Peyer's patch (tissue), 4 donors: Measurements from ENCODE around the gene CLMP. TPM values are rescaled to one million over a fixed set of nuclear protein-coding genes. Genes with fewer than 3 reads are reported as not detected.
A peak's percentile ranks its signal among the peaks of the same experiment; 100 is the strongest.

ENCODE experiments used
- DNase-seq, 3 donors: peaks; one replicate each; pipeline ENCODE4 v3.0.0-alpha.2; 2017 to 2019
- H3K27ac ChIP-seq, 4 donors: fragments of 200-600 bp; sonication (generic); one replicate each; pipeline ENCODE4 v1.5.1; 2016 to 2019
- H3K27me3 ChIP-seq, 2 donors: fragments of 200-600 bp; sonication (generic); one replicate each; pipeline ENCODE4 v1.5.1; 2019
- H3K36me3 ChIP-seq, 3 donors: fragments of 200-600 bp; sonication (generic); one replicate each; pipeline ENCODE4 v1.5.1; 2016 to 2019
- H3K4me1 ChIP-seq, 4 donors: fragments of 200-600 bp; sonication (generic); one replicate each; pipeline ENCODE4 v1.5.1; 2016 to 2019
- H3K4me3 ChIP-seq, 4 donors: fragments of 200-600 bp; sonication (generic); 1 replicate in 3 of 4; 2 replicates in 1 of 4; pipeline ENCODE4 v1.5.1; 2016 to 2019; ENCODE audit warnings: mild to moderate bottlenecking in 1 of 4
- H3K9me3 ChIP-seq, 4 donors: fragments of 200-600 bp; sonication (generic); one replicate each; pipeline ENCODE4 v1.5.1; 2016 to 2019; ENCODE audit warnings: mild to moderate bottlenecking in 1 of 4
- CTCF ChIP-seq, 6 experiments: fragments of 450-650 bp in 4 of 6; fragments of 200-600 bp in 2 of 6; sonication (generic) in 1 of 6; IDR thresholded peaks; one replicate each; pipeline ENCODE4 v1.5.1; 2017 to 2019; ENCODE audit warnings: antibody characterized with exemption in 6 of 6, mild to moderate bottlenecking in 3 of 6, moderate library complexity in 1 of 6
- POLR2A ChIP-seq, 2 donors: fragments of 450-650 bp; IDR thresholded peaks; one replicate each; pipeline ENCODE4 v1.5.1; 2017; ENCODE audit warnings: antibody characterized with exemption in 2 of 2, mild to moderate bottlenecking in 2 of 2, moderate library complexity in 2 of 2
- total RNA-seq, 4 donors: library from RNA; depleted of rRNA; stranded (reverse); fragments of >200 nt; gene quantifications; one replicate each; pipeline ENCODE4 v1.1.0, GENCODE V29; 2016

Gene CLMP
- total RNA-seq, 4 donors from 2014 or later = 8.4 to 48.7 (median 13.2) TPM

GRCh38 chr11:123178186-123178585 is 16.9 kb downstream of the CLMP start:
- DNase-seq = no peak
- H3K27me3 ChIP-seq = no peaks in the 10 kb centered on the region
- H3K4me1 ChIP-seq = no peaks in the 10 kb centered on the region
- no peak overlapping the region for H3K4me3 ChIP-seq
- H3K27ac ChIP-seq = no peak overlapping the region
- no peaks in the 10 kb centered on the region for H3K36me3 ChIP-seq
- no peaks in the 10 kb centered on the region for H3K9me3 ChIP-seq
- no peak for TF ChIP-seq CTCF (IDR thresholded peaks at IDR 0.05)
- no peak for TF ChIP-seq POLR2A (IDR thresholded peaks at IDR 0.05)

GRCh38 chr11:123176785-123177184 is 18.3 kb downstream of the CLMP start:
- H3K27ac ChIP-seq = peak overlapping the region in 1 of 4 donors; percentile 19

GRCh38 chr11:123174196-123175183 is 20.6 kb downstream of the CLMP start:
- DNase-seq = peak in 1 of 3 donors; percentile 75

More at GRCh38 chr11:123176785-123177184, 18.3 kb downstream of the CLMP start:
- Histone ChIP-seq H3K27me3 (no peaks in the 10 kb centered on the region), H3K4me1 (no peaks in the 10 kb centered on the region), H3K36me3 (no peaks in the 10 kb centered on the region), H3K9me3 (no peaks in the 10 kb centered on the region), H3K4me3 (no peak overlapping the region)
- no peak for DNase-seq
- no peak for TF ChIP-seq CTCF (IDR thresholded peaks at IDR 0.05)
- TF ChIP-seq POLR2A (IDR thresholded peaks at IDR 0.05) = no peak

GRCh38 chr11:123173856-123174186 is 21.2 kb downstream of the CLMP start:
- H3K27me3 ChIP-seq = no peaks in the 10 kb centered on the region
- no peak for DNase-seq
- peak overlapping the region in 2 of 4 donors; percentile 4 to 75 for H3K27ac ChIP-seq
- H3K4me1 ChIP-seq = no peaks in the 10 kb centered on the region
- H3K36me3 ChIP-seq = no peaks in the 10 kb centered on the region
- no peak for TF ChIP-seq POLR2A (IDR thresholded peaks at IDR 0.05)
- TF ChIP-seq CTCF (IDR thresholded peaks at IDR 0.05) = no peak
- H3K4me3 ChIP-seq = no peak overlapping the region
- H3K9me3 ChIP-seq = no peaks in the 10 kb centered on the region

More at GRCh38 chr11:123174196-123175183, 20.6 kb downstream of the CLMP start:
- Histone ChIP-seq H3K36me3 (no peaks in the 10 kb centered on the region), H3K27me3 (no peaks in the 10 kb centered on the region), H3K27ac (peak overlapping the region in 2 of 4 donors; percentile 4 to 75), H3K4me1 (no peaks in the 10 kb centered on the region), H3K4me3 (no peak overlapping the region), H3K9me3 (no peaks in the 10 kb centered on the region)
- TF ChIP-seq CTCF (IDR thresholded peaks at IDR 0.05) (no peak), POLR2A (IDR thresholded peaks at IDR 0.05) (no peak)

- DNase-seq = no peak
- Histone ChIP-seq H3K27ac (peak overlapping the region in 1 of 4 donors; percentile 75), H3K4me3 (no peak overlapping the region), H3K36me3 (no peaks in the 10 kb centered on the region), H3K9me3 (no peaks in the 10 kb centered on the region), H3K27me3 (no peaks in the 10 kb centered on the region), H3K4me1 (no peaks in the 10 kb centered on the region)
- TF ChIP-seq CTCF (IDR thresholded peaks at IDR 0.05) = no peak
- TF ChIP-seq POLR2A (IDR thresholded peaks at IDR 0.05) = no peak
These were observed 21.8 kb downstream of the CLMP start for GRCh38 chr11:123173040-123173855.
